VCaP (cell line): Measurements from ENCODE around the gene ABHD12.

Experiments
- H3K27ac ChIP-seq: fragments of 450-650 bp; 2 replicates; pipeline ENCODE4 v1.5.1; 2017
- CTCF ChIP-seq: fragments of 450-650 bp; conservative IDR thresholded peaks from 2 replicates; pipeline ENCODE4 v1.5.1; 2017; ENCODE audit warnings: mild to moderate bottlenecking, moderate library complexity

ABHD12 gene

GRCh38 chr20:25390538-25391528, at the start of gene ABHD12:
TSS of gene ABHD12 (minus strand) at chr20:25390835. CDS start at chr20:25390703, 132 bp downstream.
- no peak; the same call in 1 of the 2 replicates for TF ChIP-seq CTCF
- peak within 1 kb of the TSS; percentile 99 for H3K27ac ChIP-seq

- no peak overlapping the region for H3K27ac ChIP-seq
- TF ChIP-seq CTCF: no peak
Measured at GRCh38 chr20:25439328-25439727, 48.7 kb upstream of the ABHD12 start.

GRCh38 chr20:25437153-25437581, 46.5 kb upstream of the ABHD12 start:
- no peak for TF ChIP-seq CTCF
- H3K27ac ChIP-seq: no peak overlapping the region

GRCh38 chr20:25424536-25424935, 33.9 kb upstream of the ABHD12 start:
- H3K27ac ChIP-seq: no peak overlapping the region
- no peak for TF ChIP-seq CTCF

- H3K27ac ChIP-seq: no peak overlapping the region
- no peak for TF ChIP-seq CTCF
Measured at GRCh38 chr20:25422032-25422431, 31.4 kb upstream of the ABHD12 start.

GRCh38 chr20:25421102-25421501, 30.5 kb upstream of the ABHD12 start:
- TF ChIP-seq CTCF: no peak
- H3K27ac ChIP-seq: no peak overlapping the region

- no peak overlapping the region for H3K27ac ChIP-seq
- no peak for TF ChIP-seq CTCF
Measured at GRCh38 chr20:25418776-25419175, 28.1 kb upstream of the ABHD12 start.
